ENCODE results near the gene ROR2.
"Not testable (repeated sequence)": the region's sequence is repeated elsewhere in the genome, so short reads cannot be mapped to it uniquely, and the experiment has no call there.

- not testable (repeated sequence) for TF ChIP-seq CTCF (conservative IDR thresholded peaks at IDR 0.05; ENCODE audit: low read depth in 2 of 2); EZH2phosphoT487 (IDR thresholded peaks at IDR 0.05; ENCODE audit: unreplicated experiment); REST (IDR thresholded peaks at IDR 0.05; ENCODE audit: unreplicated experiment); NANOG (IDR thresholded peaks at IDR 0.05; ENCODE audit: borderline replicate concordance); POLR2AphosphoS5 (IDR thresholded peaks at IDR 0.05; ENCODE audit: low read depth); EZH2 (IDR thresholded peaks at IDR 0.05; ENCODE audit: low read depth, unreplicated experiment); JUNB (IDR thresholded peaks at IDR 0.05; ENCODE audit: unreplicated experiment); CREB1 (CRISPR knock-in tag; IDR thresholded peaks at IDR 0.05; ENCODE audit: low read depth)
Observed at GRCh38 chr9:91540506-91540905, 409.5 kb downstream of the ROR2 start.

Data from GM23338 (cell line).